VCaP (cell line): ENCODE results near the gene GATA2.

Experiments
- H3K27ac ChIP-seq: fragments of 450-650 bp; 2 replicates; pipeline ENCODE4 v1.5.1; 2017
- CTCF ChIP-seq: fragments of 450-650 bp; conservative IDR thresholded peaks from 2 replicates; pipeline ENCODE4 v1.5.1; 2017; ENCODE audit warnings: mild to moderate bottlenecking, moderate library complexity

The GATA2 gene

GRCh38 chr3:128475355-128475754 lies 17.6 kb downstream of the GATA2 start:
- H3K27ac ChIP-seq: peak overlapping the region; percentile 20
- no peak for TF ChIP-seq CTCF

GRCh38 chr3:128473737-128474136 lies 19.3 kb downstream of the GATA2 start:
- TF ChIP-seq CTCF: no peak
- H3K27ac ChIP-seq: no peak overlapping the region

- TF ChIP-seq CTCF: no peak
- no peak overlapping the region for H3K27ac ChIP-seq
Observed at GRCh38 chr3:128473180-128473519, 19.9 kb downstream of the GATA2 start.

- H3K27ac ChIP-seq: no peak overlapping the region
- TF ChIP-seq CTCF: no peak
Observed at GRCh38 chr3:128472449-128473179, 20.4 kb downstream of the GATA2 start.

GRCh38 chr3:128471720-128472119 lies 21.3 kb downstream of the GATA2 start:
- TF ChIP-seq CTCF: no peak
- no peak overlapping the region for H3K27ac ChIP-seq

- no peak for TF ChIP-seq CTCF
- H3K27ac ChIP-seq: no peak overlapping the region
Observed at GRCh38 chr3:128471110-128471509, 21.9 kb downstream of the GATA2 start.

- H3K27ac ChIP-seq: no peak overlapping the region
- TF ChIP-seq CTCF: no peak
Observed at GRCh38 chr3:128470134-128470899, 22.7 kb downstream of the GATA2 start.
